HG02571 (cell line): ENCODE results near the gene KRTAP24-1.

Experiments used
- ATAC-seq: cut with Tn5 transposase; IDR thresholded peaks from one replicate; pipeline ENCODE4 v1.9.1; 2021; ENCODE audit warnings: mild to moderate bottlenecking, moderate library complexity; ENCODE audit not compliant: unreplicated experiment

The KRTAP24-1 gene

GRCh38 chr21:30282850-30283249 lies at the start of gene KRTAP24-1:
KRTAP24-1 (minus strand) TSS chr21:30282950; CDS start chr21:30282932, 18 bp downstream.
- ATAC-seq, result no peak

GRCh38 chr21:30329203-30329875 lies 46.6 kb upstream of the KRTAP24-1 start:
- no peak for ATAC-seq

- no peak for ATAC-seq
Measured at GRCh38 chr21:30326390-30326789, 43.6 kb upstream of the KRTAP24-1 start.

GRCh38 chr21:30320215-30320614 lies 37.5 kb upstream of the KRTAP24-1 start, which contains the start of gene KRTAP26-1:
KRTAP26-1 (minus strand) TSS chr21:30320315; CDS start chr21:30320035, 280 bp downstream.
- no peak for ATAC-seq

- no peak for ATAC-seq
Measured at GRCh38 chr21:30315701-30316100, 33.0 kb upstream of the KRTAP24-1 start.

- no peak for ATAC-seq
Measured at GRCh38 chr21:30306884-30307283, 24.1 kb upstream of the KRTAP24-1 start.

GRCh38 chr21:30305136-30305535 lies 22.4 kb upstream of the KRTAP24-1 start:
- no peak for ATAC-seq

GRCh38 chr21:30289215-30289614 lies 6.5 kb upstream of the KRTAP24-1 start, which contains the start of gene KRTAP25-1:
KRTAP25-1 (minus strand) TSS chr21:30289514; CDS start chr21:30289490, 24 bp downstream.
- ATAC-seq, result no peak

- no peak for ATAC-seq
Measured at GRCh38 chr21:30271611-30272010, 11.1 kb downstream of the KRTAP24-1 start.

- ATAC-seq, result no peak
Measured at GRCh38 chr21:30271156-30271555, 11.6 kb downstream of the KRTAP24-1 start.

- no peak for ATAC-seq
Measured at GRCh38 chr21:30269803-30270530, 12.8 kb downstream of the KRTAP24-1 start.

GRCh38 chr21:30268608-30269197 lies 14.0 kb downstream of the KRTAP24-1 start:
- no peak for ATAC-seq

GRCh38 chr21:30257773-30258172 lies 25.0 kb downstream of the KRTAP24-1 start:
- no peak for ATAC-seq

GRCh38 chr21:30256100-30256499 lies 26.6 kb downstream of the KRTAP24-1 start:
- ATAC-seq, result no peak

GRCh38 chr21:30255679-30256078 lies 27.1 kb downstream of the KRTAP24-1 start:
- ATAC-seq, result no peak

- ATAC-seq, result no peak
Measured at GRCh38 chr21:30251781-30252180, 31.0 kb downstream of the KRTAP24-1 start.

- no peak for ATAC-seq
Measured at GRCh38 chr21:30249936-30250335, 32.8 kb downstream of the KRTAP24-1 start.

GRCh38 chr21:30248844-30249243 lies 33.9 kb downstream of the KRTAP24-1 start:
- no peak for ATAC-seq

GRCh38 chr21:30245061-30245460 lies 37.7 kb downstream of the KRTAP24-1 start:
- ATAC-seq, result no peak

- no peak for ATAC-seq
Measured at GRCh38 chr21:30243691-30244090, 39.1 kb downstream of the KRTAP24-1 start.

- ATAC-seq, result no peak
Measured at GRCh38 chr21:30240661-30241060, 42.1 kb downstream of the KRTAP24-1 start.

GRCh38 chr21:30238168-30238567 lies 44.6 kb downstream of the KRTAP24-1 start:
- no peak for ATAC-seq
